Measurements from ENCODE around the gene SLC1A4. TPM values are rescaled to one million over a fixed set of nuclear protein-coding genes. Genes with fewer than 3 reads are reported as not detected.

SLC1A4 gene
- total and polyA plus RNA-seq, 10 of the 15 experiments (the other 5 are each of a cell fraction or from before 2014, with no cell fraction given): 10.8 to 43.2 (median 27.7) TPM

DNA sequence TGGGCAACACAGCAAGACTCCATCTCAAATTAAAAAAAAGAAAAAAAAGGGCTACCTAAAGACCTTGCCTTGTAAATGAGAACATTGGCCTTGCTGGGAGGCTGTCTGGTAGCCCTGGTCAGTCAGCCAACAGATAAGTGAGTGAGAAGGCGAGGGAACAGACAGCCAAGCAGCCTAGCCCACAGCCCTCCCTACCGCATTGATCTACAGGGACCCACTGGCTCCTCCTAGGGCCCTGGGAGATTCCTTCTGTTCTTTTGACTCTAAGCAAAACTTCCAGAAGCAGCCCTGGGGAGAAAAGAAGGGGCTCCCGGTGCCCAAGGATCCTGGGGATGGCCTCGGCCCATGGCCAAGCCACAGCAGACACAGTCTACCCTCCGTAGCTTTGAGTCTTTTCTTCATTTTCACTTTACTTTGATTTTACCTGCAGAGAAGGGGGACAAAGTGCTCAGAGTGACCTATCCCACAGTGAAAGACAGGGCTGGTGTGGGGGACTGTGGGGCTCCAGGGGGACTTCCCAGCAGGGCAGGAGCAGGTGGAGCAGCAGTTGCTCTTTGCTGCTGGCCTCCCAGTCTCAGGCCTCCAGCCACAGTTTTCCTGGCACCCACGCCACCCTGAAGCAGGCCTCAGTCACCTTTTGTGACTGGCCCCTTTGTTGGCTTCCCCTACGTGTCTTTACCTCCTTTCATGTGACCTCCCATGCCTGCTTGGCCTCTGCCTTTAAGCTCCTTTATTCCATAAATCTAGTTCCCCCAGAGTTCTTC, 72.1 kb downstream of the SLC1A4 start (continued):
- TF ChIP-seq, protein P1, sequence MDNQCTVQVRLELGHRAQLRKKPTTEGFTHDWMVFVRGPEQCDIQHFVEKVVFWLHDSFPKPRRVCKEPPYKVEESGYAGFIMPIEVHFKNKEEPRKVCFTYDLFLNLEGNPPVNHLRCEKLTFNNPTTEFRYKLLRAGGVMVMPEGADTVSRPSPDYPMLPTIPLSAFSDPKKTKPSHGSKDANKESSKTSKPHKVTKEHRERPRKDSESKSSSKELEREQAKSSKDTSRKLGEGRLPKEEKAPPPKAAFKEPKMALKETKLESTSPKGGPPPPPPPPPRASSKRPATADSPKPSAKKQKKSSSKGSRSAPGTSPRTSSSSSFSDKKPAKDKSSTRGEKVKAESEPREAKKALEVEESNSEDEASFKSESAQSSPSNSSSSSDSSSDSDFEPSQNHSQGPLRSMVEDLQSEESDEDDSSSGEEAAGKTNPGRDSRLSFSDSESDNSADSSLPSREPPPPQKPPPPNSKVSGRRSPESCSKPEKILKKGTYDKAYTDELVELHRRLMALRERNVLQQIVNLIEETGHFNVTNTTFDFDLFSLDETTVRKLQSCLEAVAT (IDR thresholded peaks at IDR 0.05): no peak
- TF ChIP-seq EED (IDR thresholded peaks at IDR 0.05; ENCODE audit: low read depth): no peak

DNA sequence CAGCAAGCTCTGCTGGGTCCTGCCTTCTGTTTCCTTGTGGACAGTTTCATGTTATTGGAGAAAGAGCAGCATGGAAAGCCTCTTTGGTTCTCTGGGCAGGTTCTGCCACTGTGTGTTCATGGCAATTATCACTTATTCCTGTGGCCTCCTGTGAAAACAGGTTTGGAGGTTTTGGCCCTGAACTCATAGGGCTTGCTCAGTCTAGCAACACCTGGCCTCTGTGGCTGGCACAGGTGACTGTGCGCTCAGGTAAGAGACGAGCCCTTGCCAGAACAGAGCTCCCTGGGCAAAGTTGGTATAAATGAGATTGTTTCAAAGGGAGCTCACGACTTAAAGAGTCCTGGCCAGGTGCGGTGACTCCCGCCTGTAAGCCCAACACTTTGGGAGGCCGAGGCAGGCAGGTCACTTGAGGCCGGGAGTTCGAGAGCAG, 72.7 kb downstream of the SLC1A4 start:
- no peak overlapping the region for H3K9ac ChIP-seq (ENCODE audit: control insufficient read depth, insufficient read depth, low read length)
- H3K27me3 ChIP-seq (replicated peaks in 1 of 2; ENCODE audit: control insufficient read depth in 2 of 2, insufficient read depth in 2 of 2, low read length in 1 of 2): no peaks in the 10 kb centered on the region
- 91% methylated on average over 8 of the region's 8 CpGs for WGBS (ENCODE audit: insufficient coverage, insufficient replicate concordance, low lambda C conversion rate, missing lambda C conversion rate)
- H3K9me3 ChIP-seq (replicated peaks; ENCODE audit: control insufficient read depth, insufficient read depth, low read length): no peaks in the 10 kb centered on the region
- H3K27ac ChIP-seq (ENCODE audit: control insufficient read depth, insufficient read depth): no peak overlapping the region
- in situ Hi-C loops (cut with MboI): loop anchor here (10.0 kb wide), 1 partner anchor 103 kb away; no protein-coding TSS in a partner anchor
- no peak for DNase-seq (ENCODE audit: low read depth, low spot score)
- H3K36me3 ChIP-seq (ENCODE audit: control insufficient read depth in 2 of 2, insufficient read depth in 2 of 2, low read length in 1 of 2): no peaks in the 10 kb centered on the region
- H3K4me3 ChIP-seq: no peak overlapping the region
- H2AFZ ChIP-seq (ENCODE audit: control insufficient read depth, low read depth, low read length): no peak overlapping the region
- no peaks in the 10 kb centered on the region; the same call in none of the 2 replicates for H3K79me2 ChIP-seq (ENCODE audit: control insufficient read depth, insufficient read depth, low read length)
- H3K4me1 ChIP-seq (ENCODE audit: control insufficient read depth, insufficient read depth, low read length): peaks cover 20% of the 10 kb centered on the region
- CTCF ChIA-PET: interaction anchor here (1.8 to 5.7 kb wide), 2 partner anchors 108 to 124 kb away, joined by 5 to 97 read pairs; no protein-coding TSS in a partner anchor
- RAD21 ChIA-PET (ENCODE audit: unreplicated experiment): interaction anchor here (0.6 to 0.7 kb wide), 2 partner anchors 101 to 456 kb away, joined by 3 to 4 read pairs; no protein-coding TSS in a partner anchor
- intact Hi-C loops (cut with micrococcal nuclease; ENCODE audit: unreplicated experiment): loop anchor here (5.0 to 10.0 kb wide), 2 partner anchors 373 to 490 kb away; partner anchors contain the start of gene SPRED2
- SMC1A ChIA-PET (ENCODE audit: uncharacterized antibody, unreplicated experiment): interaction anchor here (0.6 to 1.2 kb wide), 3 partner anchors 12 to 84 kb away, joined by 3 read pairs; no protein-coding TSS in a partner anchor
- ATAC-seq: no peak
- FAIRE-seq: no peak
- H4K20me1 ChIP-seq (ENCODE audit: control insufficient read depth, insufficient read depth): no peaks in the 10 kb centered on the region
- POLR2A ChIA-PET: interaction anchor here (2.1 kb wide), 1 partner anchor 165 kb away, joined by 5 read pairs; the partner anchor contains the start of gene ACTR2
- no peak overlapping the region for H3K4me2 ChIP-seq (ENCODE audit: control insufficient read depth, insufficient read depth)
- no TSS peak for BruUV-seq (replicated peaks)
- TF ChIP-seq, protein P2, sequence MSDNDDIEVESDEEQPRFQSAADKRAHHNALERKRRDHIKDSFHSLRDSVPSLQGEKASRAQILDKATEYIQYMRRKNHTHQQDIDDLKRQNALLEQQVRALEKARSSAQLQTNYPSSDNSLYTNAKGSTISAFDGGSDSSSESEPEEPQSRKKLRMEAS (IDR thresholded peaks at IDR 0.05; ENCODE audit: low read depth, low read length): no peak
- TF ChIP-seq TBL1XR1 (IDR thresholded peaks at IDR 0.05; ENCODE audit: low read depth, low read length) (no peak), CUX1 (IDR thresholded peaks at IDR 0.05; ENCODE audit: insufficient replicate concordance, low read depth, low read length) (no peak), TARDBP (IDR thresholded peaks at IDR 0.05; ENCODE audit: borderline replicate concordance) (no peak), KDM1A (IDR thresholded peaks at IDR 0.05; ENCODE audit: borderline replicate concordance) (no peak), SREBF1 (IDR thresholded peaks at IDR 0.05; ENCODE audit: low read length) (no peak), SREBF2 (IDR thresholded peaks at IDR 0.05; ENCODE audit: low read length) (no peak), SIX5 (IDR thresholded peaks at IDR 0.05; ENCODE audit: low read depth, low read length, severe bottlenecking) (no peak), SIN3A (IDR thresholded peaks at IDR 0.05; ENCODE audit: low read depth, low read length) (no peak), CHD4 (IDR thresholded peaks at IDR 0.05) (no peak), MEF2A (IDR thresholded peaks at IDR 0.05; ENCODE audit: insufficient read depth, low read depth, low read length) (no peak)
- TF ChIP-seq, protein P1 (IDR thresholded peaks at IDR 0.05): no peak

All from GM12878 (cell line).